Stimulated activated CD4-positive, alpha-beta T cell treated with anti-CD3 and anti-CD28 coated beads, Interleukin-1b, Interleukin-23, amount 100 ng/mL, for 24 hours (primary cell): ENCODE data around the gene KRT36.

Source experiments
- DNase-seq, 4 experiments: peaks; one replicate each; pipeline ENCODE4 v3.0.0-alpha.2; 2020; ENCODE audit warnings: low read depth in 4 of 4, low spot score in 1 of 4

Gene KRT36

DNA sequence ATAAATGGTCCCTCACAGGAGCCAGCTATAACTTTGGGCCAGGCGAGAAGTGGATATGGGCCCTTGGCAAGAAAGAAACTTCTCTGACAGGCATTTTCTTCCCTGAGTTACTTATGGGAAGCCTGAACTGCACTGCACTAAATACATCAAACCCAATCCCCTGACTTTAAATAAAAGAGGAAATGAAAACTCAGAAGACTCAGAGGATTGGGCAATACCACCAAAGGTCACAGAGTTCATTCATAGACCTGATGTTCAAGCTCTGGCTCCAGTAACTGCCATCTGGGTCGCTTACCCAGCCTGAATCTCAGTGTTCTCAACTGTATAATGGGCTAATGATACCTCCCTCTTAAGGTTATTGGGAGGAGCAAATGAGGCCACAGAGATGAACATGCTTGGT, 9.6 kb downstream of the KRT36 start:
- no peak for DNase-seq

DNA sequence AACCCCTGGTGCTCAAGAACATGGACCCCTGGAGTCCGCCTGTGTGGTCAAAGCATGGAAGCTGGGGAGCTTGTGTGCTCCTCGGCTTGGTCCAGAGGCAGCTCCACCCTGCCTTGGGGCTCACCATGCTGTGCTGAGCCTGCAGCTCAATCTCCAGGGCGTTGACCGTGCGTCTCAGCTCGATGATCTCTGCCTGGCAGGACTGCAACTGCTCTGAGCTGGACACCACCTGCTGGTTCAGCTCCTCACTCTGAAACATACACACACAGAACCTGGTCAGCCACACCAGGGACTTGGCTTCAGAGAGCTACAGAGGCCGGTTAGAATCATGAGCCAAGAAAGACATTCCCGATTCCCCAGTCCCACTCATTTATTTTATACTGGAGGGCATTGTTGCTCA, 11.5 kb downstream of the KRT36 start:
- no peak for DNase-seq

DNA sequence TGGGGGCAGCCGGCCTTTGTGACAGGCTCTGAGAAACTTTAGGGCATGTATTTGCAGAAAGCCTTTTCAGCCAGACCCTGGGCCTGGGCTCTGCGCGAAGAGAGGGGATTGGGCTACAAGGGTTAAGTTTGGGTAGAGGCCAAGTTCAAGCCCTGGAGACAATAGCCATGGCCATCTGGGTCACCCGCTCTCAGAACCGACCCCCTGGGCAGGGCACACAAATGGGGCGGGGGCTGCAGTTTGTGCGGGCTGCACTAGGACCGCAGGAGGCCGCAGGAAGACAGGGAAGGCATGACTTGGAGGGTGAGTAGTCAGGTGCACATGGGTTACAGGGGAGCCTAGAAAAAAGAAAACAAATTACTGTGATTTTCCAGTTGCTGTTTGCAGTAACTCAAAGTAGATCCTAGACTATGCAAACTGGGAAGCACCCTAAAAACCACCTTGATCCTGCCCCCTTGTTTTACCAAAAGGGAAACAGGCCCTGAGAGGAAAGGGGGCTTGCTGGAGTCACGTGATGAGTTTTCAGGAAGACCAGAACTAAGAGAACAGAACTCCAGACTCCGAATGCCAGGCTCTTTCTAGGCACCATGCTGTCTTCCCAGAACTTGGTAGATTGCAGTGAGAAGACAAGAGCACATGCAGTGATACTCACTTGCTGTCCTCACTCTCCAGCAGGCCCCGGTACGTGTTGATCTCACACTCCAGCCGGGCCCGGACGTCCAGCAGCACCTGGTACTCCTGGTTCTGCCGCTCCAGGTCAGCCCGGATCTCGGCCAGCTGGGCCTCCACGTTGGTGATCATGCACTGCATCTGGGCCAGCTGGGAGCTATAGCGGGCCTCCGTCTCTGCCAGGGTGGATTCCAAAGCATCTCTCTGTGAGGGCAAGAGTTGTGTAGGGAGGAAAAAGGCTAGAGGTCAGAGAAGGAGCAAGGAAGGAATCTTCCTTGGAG, 12.6 kb downstream of the KRT36 start:
- no peak for DNase-seq

DNA sequence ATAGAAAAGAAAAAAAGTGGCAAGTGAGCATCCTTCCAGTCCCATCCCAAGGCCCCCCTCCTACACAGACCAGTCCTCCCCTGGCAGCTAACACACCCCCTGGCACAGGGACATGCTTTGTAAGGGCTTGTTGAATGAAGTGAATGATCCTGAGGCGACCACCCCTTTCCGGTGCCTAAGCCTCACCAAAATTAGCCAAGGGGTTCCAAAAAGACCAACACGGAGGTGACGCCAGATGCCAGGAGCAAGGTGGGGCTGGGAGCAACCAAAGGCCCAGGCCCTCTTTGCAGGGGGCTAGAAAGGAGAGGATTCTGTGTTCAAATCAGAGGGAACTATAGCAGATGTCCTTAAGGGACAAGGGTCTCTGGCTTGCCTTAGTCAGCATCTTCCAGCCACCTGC, 14.3 kb downstream of the KRT36 start:
- DNase-seq = no peak

DNA sequence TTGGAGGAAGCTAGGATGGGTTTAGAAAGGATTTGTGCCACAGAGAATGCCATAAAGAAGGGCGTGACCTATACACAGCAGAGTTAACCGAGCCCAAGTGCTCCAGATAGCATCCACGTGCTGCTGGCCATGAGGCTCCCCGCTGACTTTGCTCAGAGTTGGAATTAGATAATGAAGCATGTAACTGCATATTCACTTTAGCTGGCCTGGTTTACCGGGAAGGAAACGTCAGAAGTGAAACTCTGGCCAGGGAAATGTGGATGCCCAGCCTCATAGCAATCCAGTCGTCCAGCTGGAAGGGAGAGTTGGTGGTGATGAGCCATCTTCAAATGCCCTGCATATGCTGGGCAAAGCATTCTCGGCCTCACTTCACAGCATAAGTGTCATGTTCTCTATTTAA, 14.8 kb downstream of the KRT36 start:
- DNase-seq = no peak

DNA sequence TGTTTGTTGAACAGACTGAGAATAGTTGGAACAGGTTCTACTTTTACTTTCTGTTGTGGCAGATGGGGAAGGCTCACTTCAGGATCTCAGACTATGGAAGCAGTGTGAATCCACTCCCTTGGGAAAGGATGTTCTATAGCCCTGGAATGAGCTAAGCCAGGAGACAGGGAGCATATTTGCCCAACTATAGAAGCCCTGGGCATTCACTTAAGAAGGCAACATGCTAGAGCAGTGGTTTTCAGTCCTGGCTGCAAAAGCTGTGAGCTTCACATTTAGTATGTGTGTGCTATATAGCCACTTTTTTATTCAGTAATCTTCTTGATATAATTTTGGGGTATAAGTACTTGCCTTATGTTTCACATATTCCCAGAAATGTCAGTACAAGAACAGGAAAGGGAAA, 21.4 kb downstream of the KRT36 start:
- DNase-seq = no peak

DNA sequence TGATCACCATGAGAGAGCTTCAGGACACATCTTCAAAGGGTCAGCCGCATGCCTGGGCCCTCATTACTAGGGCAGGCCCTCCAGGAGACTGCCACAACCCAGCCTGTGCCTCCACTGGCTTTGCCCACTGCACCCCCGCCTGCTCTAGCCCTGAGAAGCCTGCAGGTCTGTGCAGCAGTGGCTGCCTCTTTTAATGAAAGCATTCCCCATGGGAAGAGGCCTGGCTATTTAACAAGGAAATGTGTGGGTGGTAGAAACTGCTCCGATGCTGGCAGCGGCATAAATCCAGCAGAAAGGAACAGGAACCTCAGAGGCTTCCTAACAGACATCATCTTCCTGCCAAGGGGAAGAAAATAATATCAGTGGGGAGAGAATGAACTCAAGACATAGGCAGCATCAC, 22.1 kb downstream of the KRT36 start:
- no peak for DNase-seq

DNA sequence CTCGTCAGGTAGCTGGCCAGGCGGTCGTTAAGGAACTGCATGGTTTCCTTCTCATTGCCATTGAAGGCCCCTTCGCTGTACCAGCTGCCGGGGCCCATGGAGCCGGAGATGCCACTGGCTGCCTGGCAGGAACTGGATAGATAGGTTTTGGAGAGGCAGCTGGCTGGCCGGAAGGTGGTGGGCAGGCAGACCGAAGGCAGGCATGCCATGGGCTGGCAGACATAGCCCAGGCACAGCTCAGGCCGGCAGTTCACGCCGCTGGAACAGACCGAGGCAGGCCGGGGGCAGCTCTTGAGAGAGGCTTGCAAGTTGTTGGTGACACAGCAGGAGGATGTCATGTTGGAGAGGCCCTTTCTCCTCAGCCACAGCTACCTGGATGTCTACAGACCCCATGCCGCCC, 22.7 kb downstream of the KRT36 start, which contains the start of gene KRT32:
Gene KRT32, minus strand, starts transcription at position 399 of the 400 bp plus-strand sequence. Its CDS starts 61 bp downstream, at position 338.
- no peak for DNase-seq

DNA sequence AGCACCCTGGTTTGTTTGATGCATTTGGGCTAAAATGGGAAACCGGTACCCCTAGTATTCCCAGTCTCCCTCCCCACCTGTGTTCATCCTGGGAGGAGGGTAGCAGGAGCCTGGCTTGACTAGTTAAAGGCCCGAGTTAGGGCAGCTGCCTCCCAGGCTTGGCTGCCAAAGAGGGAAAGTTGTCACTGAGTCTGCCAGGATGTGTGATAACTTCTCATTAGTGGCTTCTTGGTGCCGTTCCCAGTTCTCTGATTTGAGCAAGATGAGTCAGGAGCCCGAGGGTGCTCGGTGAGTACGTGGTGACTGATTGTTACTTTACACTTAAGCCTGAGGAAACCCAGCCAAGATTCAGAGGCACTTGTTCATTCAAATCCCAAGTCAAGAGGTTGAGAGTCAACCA, 25.0 kb downstream of the KRT36 start:
- DNase-seq = no peak

DNA sequence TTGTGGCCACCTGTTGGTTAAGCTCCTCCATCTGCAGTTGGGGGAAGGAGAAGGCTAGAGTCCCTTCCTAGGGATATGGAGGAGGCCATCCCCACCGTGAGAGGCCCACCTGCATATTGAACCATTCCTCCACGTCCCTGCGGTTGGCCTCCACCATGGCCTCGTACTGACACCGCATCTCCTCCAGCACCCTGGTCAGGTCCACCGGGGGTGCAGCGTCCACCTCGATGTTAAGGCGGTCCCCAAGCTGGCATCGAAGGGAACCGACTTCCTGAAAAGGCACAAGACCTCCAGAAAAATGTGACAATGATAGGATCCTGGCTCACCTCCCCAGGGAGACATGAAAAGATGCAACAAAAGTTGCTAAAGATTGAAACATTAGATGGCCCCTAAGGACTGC, 25.5 kb downstream of the KRT36 start:
- DNase-seq = no peak

DNA sequence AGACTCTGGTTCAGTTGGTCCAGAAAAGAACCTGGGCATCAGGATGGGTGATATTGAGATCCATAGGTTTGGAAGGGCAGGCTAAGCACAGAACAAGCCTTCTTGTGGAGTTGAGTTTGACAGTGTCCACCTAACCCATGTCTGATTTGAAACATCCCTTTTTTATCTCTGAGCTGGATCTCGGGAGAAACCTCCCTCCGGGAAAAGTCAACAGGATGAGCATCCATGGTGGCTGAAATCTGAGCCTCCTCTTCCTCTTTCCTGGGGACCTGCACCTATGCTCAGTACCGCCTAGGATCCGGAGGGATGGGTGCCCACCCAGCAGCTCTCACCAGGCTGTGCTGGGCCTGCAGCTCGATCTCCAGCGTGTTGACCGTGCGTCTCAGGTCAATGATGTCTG, 26.0 kb downstream of the KRT36 start:
- DNase-seq = no peak

DNA sequence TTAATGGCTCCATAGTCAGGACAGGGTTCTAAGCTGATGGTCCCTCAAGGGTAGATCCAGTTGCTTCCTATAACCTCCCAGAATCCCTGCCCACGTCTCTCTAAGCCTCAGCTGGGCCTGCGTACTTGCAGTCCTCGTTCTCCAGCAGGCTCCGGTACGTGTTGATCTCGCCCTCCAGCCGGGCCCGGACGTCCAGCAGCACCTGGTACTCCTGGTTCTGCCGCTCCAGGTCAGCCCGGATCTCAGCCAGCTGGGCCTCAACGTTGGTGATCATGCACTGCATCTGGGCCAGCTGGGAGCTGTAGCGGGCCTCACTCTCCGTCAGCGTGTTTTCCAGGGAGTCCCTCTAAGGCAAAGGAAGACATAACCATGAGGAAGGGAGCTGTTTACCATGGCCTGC, 27.0 kb downstream of the KRT36 start:
- DNase-seq = no peak

DNA sequence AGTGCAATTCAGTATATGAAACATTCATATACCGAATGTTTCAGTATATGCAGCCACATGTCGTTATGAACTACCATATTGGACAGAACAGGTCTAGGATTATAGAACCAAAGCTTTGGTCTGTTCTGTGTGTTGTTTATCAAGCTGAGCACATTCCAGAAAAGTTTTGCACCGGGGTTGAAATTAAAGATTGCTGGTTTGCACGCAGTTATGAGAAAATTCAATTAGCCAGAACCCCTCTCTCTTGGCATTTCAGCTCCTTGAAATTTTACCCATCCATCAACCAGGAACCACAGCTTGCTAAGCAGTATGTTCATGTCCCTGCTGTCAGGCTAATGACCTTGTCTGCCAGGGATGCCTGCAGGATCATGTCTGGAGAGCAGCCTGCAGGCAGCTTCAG, 32.0 kb downstream of the KRT36 start:
- DNase-seq = no peak

DNA sequence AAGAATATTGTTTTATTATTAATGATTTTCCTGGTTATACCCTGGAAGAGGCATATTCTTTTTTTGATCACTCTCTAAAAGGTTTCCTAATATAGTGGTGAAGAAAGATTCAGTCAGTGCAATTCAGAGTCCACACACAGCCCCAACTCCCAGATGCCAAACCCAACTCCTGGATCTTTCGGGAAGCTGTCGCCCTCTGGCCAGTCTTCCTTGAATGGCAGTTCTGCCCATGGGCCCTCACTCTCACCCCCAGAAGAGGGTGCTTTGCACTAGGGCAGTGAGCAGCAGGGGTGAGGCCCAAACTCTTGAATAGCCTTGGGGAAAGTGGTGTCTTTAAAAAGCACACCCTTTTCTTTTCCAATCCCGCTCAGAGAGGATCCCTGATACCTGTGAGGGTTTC, 33.5 kb downstream of the KRT36 start:
- no peak for DNase-seq

DNA sequence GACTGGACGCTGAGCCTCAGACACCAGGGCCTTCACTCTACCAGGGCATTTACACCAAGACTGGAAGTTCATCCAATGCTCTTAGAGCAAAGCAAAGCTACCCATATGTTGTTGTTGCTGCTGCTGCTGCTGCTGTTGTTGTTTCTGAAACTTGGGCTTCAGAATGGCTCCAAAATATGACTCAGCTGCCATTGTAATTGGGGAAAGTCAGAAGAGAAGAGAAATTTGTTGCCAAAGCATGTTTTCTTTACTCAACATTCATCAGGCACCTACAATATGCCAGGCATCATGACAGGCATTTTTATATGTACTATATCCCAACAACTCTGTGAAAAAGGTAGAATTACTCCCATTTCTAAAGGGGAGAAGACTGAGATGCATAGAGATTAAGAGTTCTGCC, 34.5 kb downstream of the KRT36 start:
- DNase-seq = no peak

DNA sequence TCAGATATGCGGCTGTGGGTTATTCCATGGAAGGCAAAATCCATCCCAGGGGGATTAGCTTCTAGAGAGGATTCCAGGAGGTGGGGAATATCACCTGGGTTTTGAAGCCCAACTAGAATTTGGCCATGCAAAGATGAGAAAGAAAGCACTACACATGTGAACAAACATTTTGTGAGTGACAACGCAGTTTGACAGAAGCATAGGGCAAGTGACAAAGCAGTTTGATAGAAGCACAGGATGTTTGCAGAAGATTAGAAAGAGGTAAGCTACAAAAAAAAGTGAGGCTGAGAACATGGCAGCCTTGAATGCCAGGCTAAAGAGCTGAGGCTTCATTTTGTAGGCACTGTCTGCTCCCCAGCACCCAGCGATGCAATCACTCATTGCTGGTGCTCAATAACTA, 36.6 kb downstream of the KRT36 start:
- no peak for DNase-seq

DNA sequence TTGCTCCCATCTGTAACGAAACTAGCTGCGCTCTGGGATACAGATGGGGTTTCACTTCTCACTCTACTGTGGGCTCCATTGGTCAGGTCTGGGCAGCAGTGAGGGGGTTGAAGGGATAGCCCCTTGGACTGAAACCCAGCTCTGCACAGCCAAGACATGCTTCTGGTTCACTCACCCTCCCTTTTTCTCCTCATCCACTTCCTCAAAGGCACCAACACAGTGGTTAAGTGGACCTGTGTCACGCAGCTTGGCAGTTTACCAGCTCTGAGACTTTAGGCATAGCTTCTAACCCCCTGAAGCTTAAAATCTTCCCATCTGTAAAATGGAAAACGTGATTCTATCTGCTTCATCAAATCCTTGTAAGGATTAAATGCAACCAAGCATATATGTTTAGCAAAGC, 37.4 kb downstream of the KRT36 start:
- DNase-seq = no peak

DNA sequence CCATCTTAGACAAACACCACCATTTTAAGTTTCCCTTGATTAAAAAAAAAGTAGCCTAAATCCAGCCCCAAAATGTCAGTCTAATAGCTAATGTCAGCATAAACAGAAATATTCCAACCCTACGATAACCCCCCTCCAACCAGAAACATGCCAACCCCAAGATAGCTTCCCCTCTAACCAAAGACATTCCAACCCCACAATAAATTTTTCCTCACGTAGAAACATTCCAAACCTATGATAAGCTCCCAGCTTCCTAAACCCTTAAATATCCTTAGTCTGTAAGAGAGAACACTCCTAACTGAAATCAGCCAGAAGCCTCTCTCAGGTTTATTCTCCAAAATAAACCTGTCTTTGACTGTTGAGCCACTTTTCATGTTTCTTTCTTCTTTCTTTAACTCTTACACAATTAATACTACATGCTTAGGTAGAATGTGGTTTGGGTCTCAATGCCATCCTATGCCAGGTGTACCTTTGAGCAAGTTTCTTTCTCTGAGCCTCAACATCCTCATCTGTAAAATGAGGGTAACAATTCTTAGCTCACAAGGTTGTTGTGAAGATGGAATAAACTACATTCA, 38.5 kb downstream of the KRT36 start:
- no peak for DNase-seq

DNA sequence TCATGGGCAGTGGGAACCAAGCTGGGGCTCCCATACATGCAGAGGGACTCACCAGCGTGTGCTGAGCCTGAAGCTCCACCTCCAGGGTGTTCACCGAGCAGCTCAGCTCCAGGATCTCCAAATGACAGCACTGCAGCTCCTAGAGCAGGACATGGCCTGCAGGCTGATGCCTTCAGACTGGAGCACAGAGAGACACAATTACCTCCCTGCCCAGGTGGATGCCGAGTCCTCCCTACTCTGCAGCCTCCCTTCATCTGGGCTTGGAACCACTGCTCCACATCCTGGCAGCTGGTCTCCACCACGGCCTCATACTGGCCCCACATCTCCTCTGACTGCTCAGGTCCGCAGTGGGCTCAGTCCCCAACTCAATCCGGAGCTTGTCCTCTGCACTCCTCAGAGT, 40.7 kb downstream of the KRT36 start:
- no peak for DNase-seq

DNA sequence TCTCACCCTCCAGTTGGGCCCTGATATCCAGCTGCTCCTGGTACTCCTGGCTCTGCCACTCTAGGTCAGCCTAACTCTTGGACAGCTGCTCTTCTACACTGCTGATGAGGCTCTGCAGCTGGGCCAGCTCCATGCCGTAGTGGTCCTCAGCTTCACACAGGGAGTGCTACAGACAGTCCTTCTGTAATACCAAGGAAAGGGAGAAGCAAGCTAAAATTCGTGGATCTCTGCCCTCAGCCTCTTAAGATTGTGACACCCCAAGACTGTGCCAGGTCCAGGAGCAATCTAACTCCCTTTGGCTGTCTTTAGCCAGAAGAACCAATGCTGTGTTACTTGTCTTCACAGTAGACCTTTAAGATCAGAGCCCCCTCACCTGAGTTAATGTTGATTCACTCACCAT, 41.2 kb downstream of the KRT36 start:
- DNase-seq = no peak

DNA sequence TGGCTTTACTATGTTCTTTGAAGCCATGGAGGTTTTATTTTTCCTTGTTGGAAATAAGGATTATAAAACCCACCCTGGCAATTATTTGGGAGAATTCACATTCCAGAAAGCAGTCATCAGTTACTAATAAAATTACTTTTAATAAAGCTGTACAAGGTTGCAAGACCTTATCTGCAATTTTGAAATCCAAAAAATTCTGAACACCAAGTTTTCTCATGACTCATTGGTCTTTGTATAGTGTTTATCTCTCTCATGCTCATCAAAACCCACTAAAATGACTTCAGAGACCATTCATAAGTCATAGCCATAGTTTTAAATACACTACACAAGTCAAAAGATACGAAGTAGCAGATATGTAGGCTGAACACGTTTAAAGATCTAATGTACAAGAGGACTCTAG, 42.9 kb downstream of the KRT36 start:
- DNase-seq = no peak

DNA sequence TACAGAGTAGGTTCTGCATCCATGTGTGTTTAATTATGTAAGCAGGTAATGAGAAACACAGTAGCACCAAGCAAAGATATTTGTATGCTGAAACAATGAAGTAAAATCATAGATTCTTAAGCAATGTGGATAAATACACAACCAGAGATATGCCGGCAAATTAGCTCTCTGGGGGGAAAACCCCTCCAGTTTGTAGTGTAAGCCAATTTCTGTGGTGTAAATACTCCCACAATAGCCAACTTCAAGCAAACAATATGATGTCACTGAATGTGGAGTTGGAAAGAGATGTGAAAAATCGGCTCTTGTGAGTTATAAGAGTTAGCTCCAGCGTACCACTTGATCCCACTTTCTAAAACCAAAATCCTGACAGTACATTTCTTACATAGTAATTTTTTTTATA, 45.1 kb downstream of the KRT36 start:
- no peak for DNase-seq

DNA sequence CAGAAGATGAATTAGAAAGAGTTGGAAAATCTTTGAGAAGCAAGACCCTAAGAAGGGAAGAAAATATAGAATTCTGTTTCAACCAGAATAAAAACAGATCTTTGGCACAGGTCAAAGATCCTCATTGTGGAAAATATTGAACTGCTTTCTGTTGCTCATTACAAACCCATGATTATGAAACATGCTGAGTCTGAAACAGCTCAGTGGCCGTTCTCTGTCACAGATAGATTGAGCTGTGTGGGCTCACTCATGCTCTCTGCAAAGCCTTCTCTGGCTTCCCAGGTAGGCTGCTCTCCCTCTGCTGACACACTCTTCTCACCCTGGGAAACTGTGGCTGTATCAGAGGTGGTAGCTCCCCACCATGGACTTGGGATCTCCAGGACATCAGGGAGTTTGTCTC, 45.5 kb downstream of the KRT36 start:
- DNase-seq = no peak
